CD14-positive monocyte (primary cell): ENCODE data around the gene NUTM1. TPM values are rescaled to one million over a fixed set of nuclear protein-coding genes. Genes with fewer than 3 reads are reported as not detected.

Source experiments
- DNase-seq, 3 donors: peaks; one replicate each; pipeline ENCODE4 v3.0.0-alpha.2; 2011 to 2022
- H2AFZ ChIP-seq: 2 replicates; pipeline ENCODE4 v1.6.0; 2012; ENCODE audit warnings: mild to moderate bottlenecking, low read depth, low read length, inconsistent platforms; ENCODE audit not compliant: insufficient read depth, poor library complexity, severe bottlenecking
- H3K27ac ChIP-seq, 2 donors: 1 replicate in 1 of 2; 2 replicates in 1 of 2; pipeline ENCODE4 v1.5.1; 2012 to 2013; ENCODE audit warnings: low read length in 2 of 2, control low read depth in 1 of 2, inconsistent platforms in 1 of 2, low read depth in 1 of 2, mild to moderate bottlenecking in 1 of 2
- H3K27me3 ChIP-seq, 2 donors: one replicate each; pipeline versions ENCODE4 v1.6.0 to v1.6.1; 2011 to 2013; ENCODE audit warnings: low read length in 2 of 2; ENCODE audit not compliant: control insufficient read depth in 2 of 2, insufficient read depth in 2 of 2
- H3K36me3 ChIP-seq, 2 donors: replicated peaks in 1 of 2; 1 replicate in 1 of 2; 2 replicates in 1 of 2; pipeline versions ENCODE4 v1.5.1 to v1.6.1; 2012 to 2013; ENCODE audit warnings: low read length in 2 of 2, control low read depth in 1 of 2, inconsistent platforms in 1 of 2, mild to moderate bottlenecking in 1 of 2; ENCODE audit not compliant: insufficient read depth in 2 of 2, control insufficient read depth in 1 of 2
- H3K4me1 ChIP-seq, 2 donors: 1 replicate in 1 of 2; 2 replicates in 1 of 2; pipeline versions ENCODE4 v1.5.1 to v1.6.1; 2012 to 2013; ENCODE audit warnings: low read length in 2 of 2, control low read depth in 1 of 2, inconsistent platforms in 1 of 2, mild to moderate bottlenecking in 1 of 2, moderate library complexity in 1 of 2; ENCODE audit not compliant: insufficient read depth in 2 of 2, control insufficient read depth in 1 of 2
- H3K4me2 ChIP-seq: replicated peaks from 2 replicates; pipeline ENCODE3; 2012; ENCODE audit warnings: low read length, moderate library complexity, mild to moderate bottlenecking; ENCODE audit not compliant: poor library complexity, severe bottlenecking; ENCODE audit errors: extremely low read depth
- H3K4me3 ChIP-seq, 3 experiments: fragments of 200-600 bp in 1 of 3; sonication (generic) in 1 of 3; replicated peaks in 1 of 3; 1 replicate in 2 of 3; 2 replicates in 1 of 3; pipeline ENCODE4 v1.5.1; 2011 to 2013; ENCODE audit warnings: low read length in 3 of 3, mild to moderate bottlenecking in 3 of 3, control low read depth in 2 of 3, low read depth in 2 of 3, inconsistent platforms in 1 of 3, moderate library complexity in 1 of 3
- H3K79me2 ChIP-seq: 2 replicates; pipeline ENCODE4 v1.6.0; 2012; ENCODE audit warnings: mild to moderate bottlenecking, control low read depth, inconsistent platforms, low read length, moderate library complexity; ENCODE audit not compliant: insufficient read depth
- H3K9ac ChIP-seq: 2 replicates; pipeline ENCODE4 v1.6.0; 2017; ENCODE audit warnings: low read length, mild to moderate bottlenecking; ENCODE audit not compliant: insufficient read depth, poor library complexity, severe bottlenecking
- H3K9me3 ChIP-seq, 2 donors: replicated peaks in 1 of 2; 1 replicate in 1 of 2; 2 replicates in 1 of 2; pipeline versions ENCODE4 v1.5.1 to v1.6.1; 2012 to 2013; ENCODE audit warnings: low read length in 2 of 2, control low read depth in 1 of 2; ENCODE audit not compliant: control insufficient read depth in 1 of 2, insufficient read depth in 1 of 2
- H4K20me1 ChIP-seq: 2 replicates; pipeline ENCODE4 v1.6.0; 2012; ENCODE audit warnings: mild to moderate bottlenecking, low read length, control low read depth, moderate library complexity; ENCODE audit not compliant: insufficient read depth
- H3K27ac Mint-ChIP-seq, 7 donors: one replicate each; pipeline ENCODE4 v1.8.0; 2020; ENCODE audit warnings: mild to moderate bottlenecking in 7 of 7, mixed read lengths in 7 of 7, moderate library complexity in 6 of 7, inconsistent platforms in 2 of 7
- H3K27me3 Mint-ChIP-seq, 3 donors: one replicate each; pipeline ENCODE4 v1.8.0; 2021 to 2022; ENCODE audit warnings: low read depth in 3 of 3, mild to moderate bottlenecking in 3 of 3, mixed read lengths in 3 of 3, moderate library complexity in 3 of 3, inconsistent platforms in 1 of 3
- H3K36me3 Mint-ChIP-seq, 2 donors: one replicate each; pipeline ENCODE4 v1.8.0; 2020; ENCODE audit warnings: mixed read lengths in 2 of 2, inconsistent platforms in 1 of 2, mild to moderate bottlenecking in 1 of 2
- H3K4me1 Mint-ChIP-seq: one replicate; pipeline ENCODE4 v1.8.0; 2020; ENCODE audit warnings: mild to moderate bottlenecking, mixed read lengths
- H3K4me3 Mint-ChIP-seq, 2 donors: one replicate each; pipeline ENCODE4 v1.8.0; 2020; ENCODE audit warnings: mild to moderate bottlenecking in 2 of 2, mixed read lengths in 2 of 2, moderate library complexity in 1 of 2
- H3K9me3 Mint-ChIP-seq, 7 donors: one replicate each; pipeline ENCODE4 v1.8.0; 2020 to 2022; ENCODE audit warnings: mixed read lengths in 7 of 7, mild to moderate bottlenecking in 6 of 7, moderate library complexity in 6 of 7, inconsistent platforms in 2 of 7
- CTCF ChIP-seq: fragments of 200-600 bp; IDR thresholded peaks from one replicate; pipeline ENCODE4 v1.8.0; 2022; ENCODE audit warnings: antibody characterized with exemption, mild to moderate bottlenecking
- WGBS: methylation state at CpG from one replicate; pipeline ENCODE4 v1.1.5; 2013; ENCODE audit warnings: missing lambda C conversion rate; ENCODE audit not compliant: insufficient coverage; 5-methylcytosine and 5-hydroxymethylcytosine counted together
- intact Hi-C, 2 donors: fragments of 100-400 bp; cut with micrococcal nuclease; formaldehyde crosslinking; loops; one replicate each; pipeline versions ENCODE4 v1.15.0 to v1.15.1; 2023
- polyA plus RNA-seq, 3 donors: library from polyadenylated mRNA; depleted of rRNA in 1 of 3; unstranded in 2 of 3; stranded (reverse) in 1 of 3; fragments of 300-500 nt in 2 of 3; fragments of >200 nt in 1 of 3; fragmentation: Illumina TruSeq in 2 of 3; gene quantifications; 1 replicate in 2 of 3; 2 replicates in 1 of 3; pipeline ENCODE4 v1.2.3, GENCODE V29; 2012 to 2021

NUTM1 gene
- polyA plus RNA-seq, 3 donors = not detected

- H3K36me3 ChIP-seq = peaks cover 4 to 20% of the 10 kb centered on the region in 2 donors
- DNase-seq = peak; percentile 35 to 67 (median 65)
- peaks cover 98% of the 10 kb centered on the region for H4K20me1 ChIP-seq
- intact Hi-C loops = no loop called here
- peak overlapping the region; percentile 28 to 84 (median 68) for H3K4me3 ChIP-seq
- peaks cover 25 to 46% of the 10 kb centered on the region in 2 donors for H3K36me3 Mint-ChIP-seq
- peak overlapping the region; percentile 2 for H3K9ac ChIP-seq
- H3K4me1 Mint-ChIP-seq = peaks cover 37% of the 10 kb centered on the region
- H3K4me2 ChIP-seq = peak overlapping the region; percentile 68
- no peak for TF ChIP-seq CTCF
- peak overlapping the region; percentile 80 to 96 for H3K4me3 Mint-ChIP-seq
- H3K27ac Mint-ChIP-seq = peak overlapping the region; percentile 78 to 92 (median 88)
- peaks cover 0 to 2% (median 0%) of the 10 kb centered on the region in 7 donors for H3K9me3 Mint-ChIP-seq
- peak overlapping the region in 1 of 2 donors; percentile 52 for H3K27ac ChIP-seq
- peaks cover 16 to 20% of the 10 kb centered on the region in 2 donors for H3K4me1 ChIP-seq
- no peaks in the 10 kb centered on the region for H3K27me3 Mint-ChIP-seq
- WGBS = 3% methylated on average over 6 of the region's 10 CpGs
- H3K27me3 ChIP-seq = no peaks in the 10 kb centered on the region
- peaks cover 95% of the 10 kb centered on the region for H3K79me2 ChIP-seq
- peak overlapping the region; percentile 62 for H2AFZ ChIP-seq
- no peaks in the 10 kb centered on the region for H3K9me3 ChIP-seq
Observed at GRCh38 chr15:34318277-34319079, 24.6 kb upstream of the NUTM1 start.

- TF ChIP-seq CTCF = no peak
- no peak overlapping the region for H2AFZ ChIP-seq
- peaks cover 8 to 20% of the 10 kb centered on the region in 2 donors for H3K36me3 Mint-ChIP-seq
- H3K27ac Mint-ChIP-seq = peak overlapping the region in 1 of 7 donors; percentile 54
- no peaks in the 10 kb centered on the region for H3K9me3 ChIP-seq
- H3K4me3 Mint-ChIP-seq = no peak overlapping the region
- H3K4me3 ChIP-seq = no peak overlapping the region
- peaks cover 0 to 2% (median 0%) of the 10 kb centered on the region in 7 donors for H3K9me3 Mint-ChIP-seq
- no peak overlapping the region for H3K4me2 ChIP-seq
- no peak overlapping the region for H3K9ac ChIP-seq
- DNase-seq = no peak
- peaks cover 96% of the 10 kb centered on the region for H4K20me1 ChIP-seq
- peaks cover 36% of the 10 kb centered on the region for H3K4me1 Mint-ChIP-seq
- intact Hi-C loops = no loop called here
- H3K27me3 ChIP-seq = no peaks in the 10 kb centered on the region
- H3K79me2 ChIP-seq = peaks cover 96% of the 10 kb centered on the region
- H3K27ac ChIP-seq = no peak overlapping the region
- peaks cover 18 to 24% of the 10 kb centered on the region in 2 donors for H3K4me1 ChIP-seq
- 93% methylated on average over 5 of the region's 10 CpGs for WGBS
- no peaks in the 10 kb centered on the region for H3K27me3 Mint-ChIP-seq
- H3K36me3 ChIP-seq = no peaks in the 10 kb centered on the region
Observed at GRCh38 chr15:34323217-34323616, 19.9 kb upstream of the NUTM1 start.
